ENCODE results near the gene MSI2.

MSI2 gene

DNA sequence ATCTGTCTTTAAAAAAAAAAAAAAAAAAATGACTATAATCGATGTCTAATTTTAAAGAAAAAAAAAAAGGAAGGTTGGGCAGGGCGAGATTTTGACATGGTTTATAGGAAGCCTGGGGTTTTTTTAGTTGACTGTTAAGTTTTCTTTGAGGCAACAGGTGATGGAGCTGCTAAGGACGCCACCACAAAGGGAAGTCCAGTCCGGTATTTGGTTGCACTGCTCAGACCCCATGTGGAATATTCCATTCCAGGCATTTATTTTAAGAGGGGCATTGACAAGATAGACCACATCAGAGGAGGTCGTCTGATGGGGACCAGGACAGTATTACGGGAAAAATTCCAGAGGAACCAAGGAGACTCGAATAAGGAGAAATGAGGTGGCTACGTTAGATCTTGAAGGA lies 320.4 kb downstream of the MSI2 start:
- H3K4me3 ChIP-seq (ENCODE audit: low read length): no peak overlapping the region
- no peaks in the 10 kb centered on the region for H3K36me3 ChIP-seq (ENCODE audit: control insufficient read depth, insufficient read depth, low read length)
- no peaks in the 10 kb centered on the region for H3K9me3 ChIP-seq (ENCODE audit: control insufficient read depth, insufficient read depth, low read length)
- H3K27me3 ChIP-seq (ENCODE audit: control insufficient read depth, insufficient read depth, low read length): no peaks in the 10 kb centered on the region; the same call in 1 of the 2 replicates
- no peak overlapping the region for H3K27ac ChIP-seq (ENCODE audit: low read length)
- WGBS (ENCODE audit: insufficient coverage, insufficient read length): no CpG with 5 or more reads among the region's 8 CpGs
- DNase-seq (ENCODE audit: low read depth, low spot score): no peak
- H3K4me1 ChIP-seq (ENCODE audit: control insufficient read depth, insufficient read depth, low read length): no peaks in the 10 kb centered on the region

DNA sequence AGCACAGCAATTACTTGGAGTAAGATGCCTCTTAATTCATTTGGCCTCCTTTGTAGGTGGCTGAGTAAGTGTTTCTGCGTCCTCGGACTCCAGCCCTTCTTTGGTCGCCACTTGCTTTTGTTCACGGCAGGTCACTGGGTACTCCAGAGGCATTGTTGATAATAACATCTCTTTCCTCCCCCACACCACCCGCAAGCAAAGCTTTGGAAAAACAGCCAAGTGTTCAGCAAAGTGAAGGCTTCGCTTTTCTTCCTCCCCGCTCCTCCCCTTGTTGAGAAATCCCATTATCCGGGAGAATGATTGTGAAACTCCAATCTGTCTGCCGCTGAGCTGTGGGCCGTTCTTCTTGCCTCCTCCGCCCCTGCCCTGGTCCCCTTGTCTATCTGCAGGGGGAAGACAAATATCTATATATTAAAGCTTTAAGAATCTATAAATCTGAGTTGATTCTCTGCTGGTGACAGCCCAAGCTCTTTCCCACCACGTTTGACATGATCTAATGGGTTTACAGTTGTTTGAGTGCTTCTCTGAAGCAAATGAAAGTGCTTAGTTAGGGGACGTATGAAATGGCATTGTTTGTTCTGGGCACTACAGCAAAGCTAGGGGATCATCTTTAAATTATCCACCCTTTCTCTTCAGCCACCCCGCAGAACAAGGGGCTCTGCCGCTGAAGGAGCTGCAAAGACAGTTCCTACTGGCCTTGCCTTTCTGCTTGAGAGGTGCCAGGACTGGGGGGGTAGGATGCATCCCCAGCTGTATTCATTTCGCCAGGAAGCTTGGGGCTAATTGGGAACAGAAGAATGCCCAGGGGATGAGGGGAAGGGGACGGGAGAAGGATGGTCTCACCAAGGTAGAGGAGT lies 321.7 kb downstream of the MSI2 start:
- Histone ChIP-seq H3K36me3 (ENCODE audit: control insufficient read depth, insufficient read depth, low read length) (no peaks in the 10 kb centered on the region), H3K9me3 (ENCODE audit: control insufficient read depth, insufficient read depth, low read length) (no peaks in the 10 kb centered on the region), H3K4me1 (ENCODE audit: control insufficient read depth, insufficient read depth, low read length) (no peaks in the 10 kb centered on the region), H3K27ac (ENCODE audit: low read length) (no peak overlapping the region), H3K27me3 (ENCODE audit: control insufficient read depth, insufficient read depth, low read length) (no peaks in the 10 kb centered on the region), H3K4me3 (ENCODE audit: low read length) (no peak overlapping the region)
- DNase-seq (ENCODE audit: low read depth, low spot score): no peak
- no CpG with 5 or more reads among the region's 17 CpGs for WGBS (ENCODE audit: insufficient coverage, insufficient read length)

DNA sequence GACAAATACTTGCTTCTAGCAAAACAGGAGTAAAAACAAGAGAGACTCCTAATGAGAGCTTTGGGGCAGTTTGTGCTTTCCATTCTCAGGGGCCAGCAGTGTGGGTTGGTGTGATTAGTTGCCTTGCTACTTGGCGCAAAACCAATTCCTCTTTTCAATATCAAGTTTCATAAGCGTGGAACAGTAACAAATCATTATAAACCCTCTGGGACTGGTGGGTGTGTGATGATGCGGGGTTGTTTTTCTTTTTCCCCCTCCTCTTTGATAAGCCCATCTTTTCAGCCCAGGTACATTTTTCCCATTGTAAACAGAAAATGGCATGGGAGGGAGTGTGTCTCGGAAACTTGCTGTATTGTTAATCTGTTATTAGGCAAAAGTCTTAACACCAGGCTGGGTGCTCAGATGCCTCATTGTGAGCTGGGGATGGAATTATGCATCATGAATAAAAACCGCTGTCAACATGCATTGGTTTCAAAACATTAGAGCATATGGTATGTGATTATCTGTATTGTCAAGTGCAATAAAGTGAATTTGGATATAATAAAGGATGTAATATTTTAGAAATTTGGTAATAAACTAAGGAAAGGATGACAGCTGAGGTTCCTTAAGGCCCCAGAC lies 322.4 kb downstream of the MSI2 start:
- H3K36me3 ChIP-seq (ENCODE audit: control insufficient read depth, insufficient read depth, low read length): no peaks in the 10 kb centered on the region
- no peak for DNase-seq (ENCODE audit: low read depth, low spot score)
- H3K4me1 ChIP-seq (ENCODE audit: control insufficient read depth, insufficient read depth, low read length): no peaks in the 10 kb centered on the region
- no peaks in the 10 kb centered on the region for H3K9me3 ChIP-seq (ENCODE audit: control insufficient read depth, insufficient read depth, low read length)
- H3K4me3 ChIP-seq (ENCODE audit: low read length): no peak overlapping the region
- no peaks in the 10 kb centered on the region for H3K27me3 ChIP-seq (ENCODE audit: control insufficient read depth, insufficient read depth, low read length)
- no peak overlapping the region for H3K27ac ChIP-seq (ENCODE audit: low read length)
- no CpG with 5 or more reads among the region's 5 CpGs for WGBS (ENCODE audit: insufficient coverage, insufficient read length)

DNA sequence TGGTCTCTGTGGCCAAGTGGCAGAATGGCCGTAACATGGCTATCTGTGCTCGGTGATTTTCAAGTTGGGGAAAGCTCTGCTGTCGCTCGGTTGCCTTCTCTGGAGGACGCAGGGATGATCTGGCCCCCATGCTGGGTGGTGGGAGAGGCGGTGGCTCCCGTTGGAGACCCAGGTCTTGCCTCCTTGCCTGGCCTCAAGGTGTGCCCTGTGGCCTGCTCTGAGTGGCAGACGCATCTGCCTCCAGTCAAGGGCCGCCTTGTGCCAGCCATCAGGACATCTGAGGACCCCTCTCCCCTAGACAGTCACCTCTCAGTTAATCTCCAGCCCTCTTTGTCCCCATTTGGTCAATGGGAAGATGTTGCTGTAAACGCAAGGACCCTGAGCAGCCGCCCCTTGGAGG lies 322.9 kb downstream of the MSI2 start:
- no peak for DNase-seq (ENCODE audit: low read depth, low spot score)
- Histone ChIP-seq H3K27me3 (ENCODE audit: control insufficient read depth, insufficient read depth, low read length) (no peaks in the 10 kb centered on the region), H3K36me3 (ENCODE audit: control insufficient read depth, insufficient read depth, low read length) (no peaks in the 10 kb centered on the region), H3K4me3 (ENCODE audit: low read length) (no peak overlapping the region), H3K27ac (ENCODE audit: low read length) (no peak overlapping the region), H3K4me1 (ENCODE audit: control insufficient read depth, insufficient read depth, low read length) (no peaks in the 10 kb centered on the region), H3K9me3 (ENCODE audit: control insufficient read depth, insufficient read depth, low read length) (no peaks in the 10 kb centered on the region)
- no CpG with 5 or more reads among the region's 11 CpGs for WGBS (ENCODE audit: insufficient coverage, insufficient read length)

DNA sequence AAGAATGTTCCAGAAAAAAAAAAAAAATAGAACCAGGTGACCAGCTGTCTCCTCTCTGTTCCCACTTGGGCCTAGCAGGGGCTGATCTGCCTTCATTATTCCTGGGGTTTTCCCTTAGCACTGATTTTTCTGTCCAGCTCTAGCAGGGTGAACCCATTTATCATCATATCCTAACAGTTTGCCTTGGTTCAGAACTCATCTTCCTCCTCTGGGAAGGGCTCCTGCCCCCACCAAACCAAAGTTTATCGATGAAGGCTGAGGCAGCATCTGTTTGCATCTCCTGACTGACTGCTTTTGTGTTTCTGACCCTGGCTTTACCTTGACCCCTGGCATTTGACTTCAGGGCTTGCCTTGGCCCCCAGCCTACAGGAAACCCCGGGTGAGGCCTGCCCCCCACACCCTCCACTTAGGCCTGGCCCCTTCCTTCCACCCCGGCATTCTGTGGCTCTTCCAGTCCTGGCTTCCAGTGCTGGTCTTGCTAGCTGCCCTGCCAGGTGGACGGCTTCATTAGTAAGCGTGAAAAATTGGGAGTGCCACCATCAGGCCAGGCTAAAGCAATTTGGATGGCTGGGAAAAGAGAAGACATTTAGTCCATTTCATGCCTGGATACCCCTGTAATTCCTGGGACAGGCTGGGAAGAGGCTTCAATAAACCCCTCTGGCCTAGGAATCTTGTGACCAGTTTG lies 323.9 kb downstream of the MSI2 start:
- no peak for DNase-seq (ENCODE audit: low read depth, low spot score)
- Histone ChIP-seq H3K27me3 (ENCODE audit: control insufficient read depth, insufficient read depth, low read length) (no peaks in the 10 kb centered on the region), H3K36me3 (ENCODE audit: control insufficient read depth, insufficient read depth, low read length) (no peaks in the 10 kb centered on the region), H3K27ac (ENCODE audit: low read length) (no peak overlapping the region), H3K4me3 (ENCODE audit: low read length) (no peak overlapping the region), H3K9me3 (ENCODE audit: control insufficient read depth, insufficient read depth, low read length) (no peaks in the 10 kb centered on the region), H3K4me1 (ENCODE audit: control insufficient read depth, insufficient read depth, low read length) (no peaks in the 10 kb centered on the region)
- WGBS (ENCODE audit: insufficient coverage, insufficient read length): no CpG with 5 or more reads among the region's 5 CpGs

DNA sequence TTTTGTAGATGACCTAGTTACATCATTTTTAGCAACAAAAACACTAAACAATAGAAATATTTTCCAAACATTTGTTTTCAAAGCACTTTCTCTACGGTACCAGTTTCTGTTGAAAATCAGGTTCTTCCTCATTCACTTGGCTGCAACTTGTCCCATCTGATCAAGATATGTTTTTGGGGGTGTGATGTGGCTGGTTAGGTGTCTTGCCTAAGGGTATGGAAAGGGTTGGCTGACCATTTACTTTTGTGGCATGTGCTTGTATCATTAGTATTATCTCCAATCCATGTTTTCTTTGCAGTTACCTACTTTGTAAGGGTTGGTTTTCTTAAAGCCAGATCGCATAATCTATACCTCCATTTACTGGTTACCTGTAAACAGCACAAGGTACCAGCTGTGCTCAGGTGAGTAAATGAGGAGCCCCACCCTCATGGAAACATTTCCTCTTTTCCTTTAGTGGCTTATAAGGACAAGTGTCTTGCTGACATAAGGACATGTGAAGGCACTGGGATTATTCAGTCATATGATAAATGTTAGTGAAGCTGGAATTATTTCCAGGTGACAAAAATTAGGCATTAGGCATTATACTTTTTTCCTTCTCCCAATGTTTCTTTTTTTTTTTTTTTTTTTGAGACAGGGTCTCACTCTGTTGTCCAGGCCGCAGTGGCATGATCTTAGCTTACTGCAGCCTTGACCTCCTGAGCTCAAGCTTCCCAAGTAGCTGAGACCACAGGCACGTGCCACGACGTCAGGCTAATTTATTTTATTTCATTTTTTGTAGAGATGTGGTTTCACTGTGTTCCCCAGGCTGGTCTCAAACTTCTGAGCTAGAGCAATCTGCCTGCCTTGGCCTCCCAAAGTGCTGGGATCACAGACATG lies 326.8 kb downstream of the MSI2 start:
- H3K9me3 ChIP-seq (ENCODE audit: control insufficient read depth, insufficient read depth, low read length): no peaks in the 10 kb centered on the region
- WGBS (ENCODE audit: insufficient coverage, insufficient read length): no CpG with 5 or more reads among the region's 6 CpGs
- H3K27ac ChIP-seq (ENCODE audit: low read length): no peak overlapping the region
- H3K27me3 ChIP-seq (ENCODE audit: control insufficient read depth, insufficient read depth, low read length): no peaks in the 10 kb centered on the region
- no peak overlapping the region for H3K4me3 ChIP-seq (ENCODE audit: low read length)
- no peak for DNase-seq (ENCODE audit: low read depth, low spot score)
- H3K36me3 ChIP-seq (ENCODE audit: control insufficient read depth, insufficient read depth, low read length): no peaks in the 10 kb centered on the region
- peaks cover 2% of the 10 kb centered on the region; the same call in 1 of the 2 replicates for H3K4me1 ChIP-seq (ENCODE audit: control insufficient read depth, insufficient read depth, low read length)

DNA sequence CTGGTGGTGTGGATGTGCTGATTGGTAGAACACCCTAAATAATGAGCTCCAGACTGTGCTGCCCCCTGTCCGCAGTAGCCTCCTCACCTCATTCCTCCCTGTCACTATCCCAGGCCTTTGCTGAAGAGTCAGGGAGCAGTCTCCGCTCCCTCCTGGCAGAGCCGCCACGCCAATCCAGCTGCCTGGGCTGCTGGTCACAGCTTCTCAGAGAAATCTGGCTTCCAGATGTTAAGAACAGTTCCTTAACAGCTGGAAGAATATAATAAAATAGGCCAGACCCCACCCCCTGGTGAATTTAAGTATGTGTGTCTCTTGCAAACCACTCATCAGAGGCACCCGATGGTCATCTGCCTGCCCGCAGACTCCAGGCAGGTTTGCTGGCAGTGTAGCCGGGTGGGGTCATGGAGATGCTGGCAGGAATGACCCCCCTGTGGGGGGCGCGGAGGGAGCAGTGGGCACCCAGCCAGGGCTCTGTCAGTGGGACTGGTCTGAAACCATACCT lies 327.8 kb downstream of the MSI2 start:
- H3K27ac ChIP-seq (ENCODE audit: low read length): no peak overlapping the region
- H3K4me3 ChIP-seq (ENCODE audit: low read length): no peak overlapping the region
- no peaks in the 10 kb centered on the region for H3K9me3 ChIP-seq (ENCODE audit: control insufficient read depth, insufficient read depth, low read length)
- WGBS (ENCODE audit: insufficient coverage, insufficient read length): no CpG with 5 or more reads among the region's 9 CpGs
- DNase-seq (ENCODE audit: low read depth, low spot score): no peak
- H3K4me1 ChIP-seq (ENCODE audit: control insufficient read depth, insufficient read depth, low read length): peaks cover 4% of the 10 kb centered on the region; the same call in 1 of the 2 replicates
- no peaks in the 10 kb centered on the region for H3K27me3 ChIP-seq (ENCODE audit: control insufficient read depth, insufficient read depth, low read length)
- H3K36me3 ChIP-seq (ENCODE audit: control insufficient read depth, insufficient read depth, low read length): no peaks in the 10 kb centered on the region

DNA sequence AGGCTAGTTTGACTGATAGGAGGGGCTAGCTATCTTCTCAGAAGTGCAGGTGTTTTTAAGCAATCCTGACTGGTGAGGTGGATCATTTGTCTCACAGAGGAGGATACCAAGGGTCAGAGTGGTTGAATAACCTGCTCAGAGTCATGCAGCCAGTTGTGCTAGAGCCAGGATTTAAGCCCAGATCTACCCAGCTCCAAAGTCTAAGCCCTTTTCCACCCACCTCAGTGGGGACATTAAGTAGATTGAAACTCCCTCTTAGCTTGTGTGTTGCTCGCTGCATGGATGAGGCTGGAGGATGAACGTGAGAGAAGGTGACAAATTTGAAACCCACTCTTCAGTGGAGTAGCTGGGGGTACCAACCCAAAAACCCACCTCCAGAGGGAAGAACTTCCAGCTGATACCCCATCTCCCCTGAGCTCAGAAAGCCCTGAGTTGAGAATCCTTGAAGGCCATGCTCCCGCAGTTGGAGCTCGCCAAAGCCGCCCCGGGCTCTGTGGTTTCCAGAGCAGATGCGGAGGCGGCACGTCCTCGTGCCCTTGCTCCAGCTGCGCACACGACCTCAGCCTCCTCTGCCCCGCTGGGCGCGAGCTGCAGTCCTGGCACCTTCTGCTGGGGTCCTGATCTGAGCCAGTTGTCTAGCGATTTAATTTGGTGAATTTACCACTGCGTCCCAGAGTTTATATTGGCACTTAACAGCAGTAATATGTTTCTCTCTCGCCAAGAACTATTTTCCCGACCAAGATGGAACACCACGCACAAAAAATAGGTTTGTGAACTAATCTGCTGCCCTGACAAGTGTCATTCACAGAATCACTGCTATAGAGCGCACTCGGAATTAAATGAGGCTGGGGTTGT lies 329.2 kb downstream of the MSI2 start:
- no peak overlapping the region for H3K4me3 ChIP-seq (ENCODE audit: low read length)
- H3K27me3 ChIP-seq (ENCODE audit: control insufficient read depth, insufficient read depth, low read length): no peaks in the 10 kb centered on the region
- H3K36me3 ChIP-seq (ENCODE audit: control insufficient read depth, insufficient read depth, low read length): no peaks in the 10 kb centered on the region
- no peak for DNase-seq (ENCODE audit: low read depth, low spot score)
- no peaks in the 10 kb centered on the region for H3K9me3 ChIP-seq (ENCODE audit: control insufficient read depth, insufficient read depth, low read length)
- H3K27ac ChIP-seq (ENCODE audit: low read length): no peak overlapping the region
- peaks cover 4% of the 10 kb centered on the region; the same call in 1 of the 2 replicates for H3K4me1 ChIP-seq (ENCODE audit: control insufficient read depth, insufficient read depth, low read length)
- WGBS (ENCODE audit: insufficient coverage, insufficient read length): no CpG with 5 or more reads among the region's 22 CpGs

DNA sequence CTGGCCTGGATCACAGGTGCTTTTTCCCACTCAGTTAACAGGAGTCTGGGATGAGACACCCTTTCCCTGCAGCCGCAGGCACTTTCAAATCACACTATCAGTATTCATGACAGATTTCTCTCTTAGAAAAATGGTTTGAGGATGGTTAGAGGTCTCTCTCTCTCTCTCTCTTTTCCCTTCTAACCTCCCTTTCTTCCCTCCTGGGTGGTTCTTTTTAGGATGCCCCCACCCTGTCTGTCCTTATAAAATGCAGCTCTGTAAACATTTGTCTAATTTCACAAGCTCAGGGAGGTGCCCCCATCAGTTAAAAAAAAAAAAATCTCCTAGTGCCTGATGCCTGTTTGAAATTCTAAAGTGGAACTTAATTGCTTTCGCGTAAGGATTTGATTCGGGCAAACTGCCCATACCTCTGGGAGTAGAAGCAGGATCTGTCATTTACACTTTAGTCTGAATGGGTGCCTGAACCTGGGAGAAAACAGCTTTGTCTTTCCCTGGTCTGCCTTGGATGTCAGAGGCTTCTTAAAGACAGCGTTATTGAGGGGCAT lies 329.9 kb downstream of the MSI2 start:
- peaks cover 4% of the 10 kb centered on the region; the same call in 1 of the 2 replicates for H3K4me1 ChIP-seq (ENCODE audit: control insufficient read depth, insufficient read depth, low read length)
- H3K27me3 ChIP-seq (ENCODE audit: control insufficient read depth, insufficient read depth, low read length): no peaks in the 10 kb centered on the region
- no peak overlapping the region for H3K27ac ChIP-seq (ENCODE audit: low read length)
- H3K9me3 ChIP-seq (ENCODE audit: control insufficient read depth, insufficient read depth, low read length): no peaks in the 10 kb centered on the region
- no peak overlapping the region for H3K4me3 ChIP-seq (ENCODE audit: low read length)
- H3K36me3 ChIP-seq (ENCODE audit: control insufficient read depth, insufficient read depth, low read length): no peaks in the 10 kb centered on the region
- no CpG with 5 or more reads among the region's 5 CpGs for WGBS (ENCODE audit: insufficient coverage, insufficient read length)
- no peak for DNase-seq (ENCODE audit: low read depth, low spot score)
